Stimulated activated CD8-positive, alpha-beta memory T cell treated with anti-CD3 and anti-CD28 coated beads, Interleukin-12 subunit alpha, Interleukin-12 subunit beta, amount 100 ng/mL, for 1 hour (primary cell): ENCODE data around the gene DNLZ.
"Not testable (repeated sequence)": the region's sequence is repeated elsewhere in the genome, so short reads cannot be mapped to it uniquely, and the experiment has no call there.

Experiments
- DNase-seq: peaks from one replicate; pipeline ENCODE4 v3.0.0-alpha.2; 2020; ENCODE audit warnings: low read depth

Gene DNLZ

DNA sequence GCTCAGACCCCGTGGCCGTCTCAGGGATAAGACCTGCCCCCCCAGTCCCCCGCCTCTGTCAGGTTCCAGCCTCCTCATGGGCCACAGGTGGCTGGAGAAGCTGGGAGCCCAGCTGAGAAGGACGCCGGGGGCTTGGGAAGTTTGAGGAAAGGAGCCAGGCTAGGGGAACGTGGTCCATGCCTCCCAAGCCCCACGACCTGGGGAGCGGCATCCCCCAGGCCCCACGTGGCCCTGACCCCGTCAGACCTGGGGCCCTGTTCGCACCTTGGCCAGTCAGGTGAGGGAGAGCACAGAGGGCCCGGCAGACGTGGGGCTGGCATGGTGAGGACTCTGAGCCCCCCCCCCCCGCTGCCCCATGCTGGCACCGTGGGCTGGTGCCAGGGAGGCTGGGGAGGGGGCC is 32.5 kb downstream of the DNLZ start:
- DNase-seq: no peak

DNA sequence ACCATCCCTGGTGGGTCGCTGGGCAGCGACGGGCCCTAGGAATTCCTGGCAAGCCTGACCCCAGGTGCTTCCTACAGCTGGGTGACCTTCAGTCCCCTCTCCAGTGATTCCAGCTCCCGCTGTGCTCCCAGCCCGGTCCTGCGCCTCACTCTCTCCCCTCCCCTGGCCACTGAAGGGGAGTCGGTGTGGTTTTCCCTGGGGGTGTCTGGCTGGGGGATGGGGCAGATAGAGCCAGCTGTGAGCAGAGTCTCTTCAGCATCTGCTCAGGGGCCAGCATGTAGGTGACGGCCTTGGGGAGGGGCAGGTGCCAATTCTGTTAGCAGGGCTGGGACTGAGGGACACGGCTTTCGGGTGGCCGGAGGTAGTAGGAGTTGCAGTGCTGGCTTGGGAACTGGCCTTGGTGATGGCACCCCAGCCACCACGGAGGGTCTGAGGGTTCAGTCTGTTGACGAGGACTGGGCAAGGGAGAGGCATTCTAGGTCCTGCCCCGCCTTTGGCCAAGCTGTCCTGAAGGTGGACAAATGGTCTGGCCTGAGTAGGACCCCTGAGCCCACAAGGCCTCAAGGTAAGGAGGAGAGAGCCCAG is 33.0 kb downstream of the DNLZ start:
- DNase-seq: no peak

DNA sequence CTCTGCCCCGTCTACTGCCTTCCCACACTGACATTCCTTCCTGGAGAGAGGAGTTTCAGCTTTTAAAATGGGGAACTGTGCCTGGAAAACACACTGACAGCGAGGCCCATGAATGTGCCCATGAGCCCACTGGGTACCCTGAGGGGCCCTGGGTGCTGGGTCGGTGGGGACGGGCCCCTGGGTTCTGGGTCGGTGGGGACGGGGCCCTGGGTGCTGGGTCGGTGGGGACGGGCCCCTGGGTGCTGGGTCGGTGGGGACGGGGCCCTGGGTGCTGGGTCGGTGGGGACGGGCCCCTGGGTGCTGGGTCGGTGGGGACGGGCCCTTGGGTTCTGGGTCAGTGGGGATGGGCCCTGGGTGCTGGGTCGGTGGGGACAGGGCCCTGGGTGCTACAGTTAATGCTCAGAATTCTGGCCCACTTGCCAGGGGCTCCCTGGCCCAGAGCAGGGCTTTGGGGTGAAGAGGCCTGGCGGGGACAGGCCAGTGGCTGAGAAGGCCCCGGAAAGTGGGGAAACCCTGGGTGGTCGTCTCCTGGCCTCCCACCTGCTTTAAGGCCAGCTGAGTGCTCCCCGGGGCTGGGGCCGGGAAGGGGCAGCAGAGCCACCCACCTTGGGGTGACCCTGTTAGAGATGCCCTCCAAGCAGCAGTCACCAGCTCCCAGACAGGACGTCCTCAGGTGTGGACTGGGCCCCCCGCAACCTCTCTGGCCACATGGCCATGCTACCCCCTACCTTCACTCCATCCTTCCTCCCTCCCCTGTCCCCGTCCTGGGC is 33.7 kb downstream of the DNLZ start:
- no peak for DNase-seq

DNA sequence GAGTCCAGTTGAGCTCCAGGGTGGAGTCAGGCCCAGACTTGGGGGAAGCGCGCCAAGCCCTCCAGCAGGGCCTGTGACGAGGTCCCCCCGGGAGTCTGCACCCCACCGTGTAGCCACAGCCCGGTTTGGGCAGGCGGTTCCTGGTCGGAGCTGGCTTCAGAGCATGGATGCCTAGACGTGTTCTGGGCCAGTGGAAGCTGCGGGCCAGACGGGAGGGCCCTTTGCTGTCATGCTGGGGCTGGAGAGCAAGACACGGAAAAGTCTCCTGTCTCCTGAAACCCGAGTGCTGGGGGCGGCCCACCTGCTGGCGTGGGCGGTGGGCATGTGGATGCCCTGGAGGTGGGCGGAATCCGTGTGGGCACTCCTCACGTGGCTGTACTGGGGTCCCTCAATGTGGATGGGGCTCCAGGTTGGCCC is 34.3 kb downstream of the DNLZ start:
- no peak for DNase-seq

DNA sequence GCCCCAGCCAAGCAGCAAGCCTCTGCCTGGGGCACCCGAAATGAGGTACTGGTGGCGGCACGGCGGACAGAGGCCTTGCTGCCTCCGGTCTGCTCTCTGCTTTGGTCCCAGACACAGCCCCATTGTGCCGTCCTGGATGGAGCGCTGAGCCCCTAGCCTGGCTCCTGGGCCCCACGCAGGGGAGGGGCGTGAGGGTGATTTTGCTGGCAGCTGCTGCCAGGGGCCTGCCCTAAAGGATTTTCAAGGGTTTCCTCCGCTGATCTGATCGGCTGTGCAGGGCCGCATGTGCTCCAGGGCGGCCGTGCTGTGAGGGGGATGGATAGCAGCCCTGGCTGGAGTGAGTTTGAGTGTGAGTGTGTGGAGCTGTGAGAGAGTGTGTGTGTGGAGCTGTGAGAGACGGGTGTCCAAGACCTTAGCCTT is 34.9 kb downstream of the DNLZ start:
- no peak for DNase-seq

DNA sequence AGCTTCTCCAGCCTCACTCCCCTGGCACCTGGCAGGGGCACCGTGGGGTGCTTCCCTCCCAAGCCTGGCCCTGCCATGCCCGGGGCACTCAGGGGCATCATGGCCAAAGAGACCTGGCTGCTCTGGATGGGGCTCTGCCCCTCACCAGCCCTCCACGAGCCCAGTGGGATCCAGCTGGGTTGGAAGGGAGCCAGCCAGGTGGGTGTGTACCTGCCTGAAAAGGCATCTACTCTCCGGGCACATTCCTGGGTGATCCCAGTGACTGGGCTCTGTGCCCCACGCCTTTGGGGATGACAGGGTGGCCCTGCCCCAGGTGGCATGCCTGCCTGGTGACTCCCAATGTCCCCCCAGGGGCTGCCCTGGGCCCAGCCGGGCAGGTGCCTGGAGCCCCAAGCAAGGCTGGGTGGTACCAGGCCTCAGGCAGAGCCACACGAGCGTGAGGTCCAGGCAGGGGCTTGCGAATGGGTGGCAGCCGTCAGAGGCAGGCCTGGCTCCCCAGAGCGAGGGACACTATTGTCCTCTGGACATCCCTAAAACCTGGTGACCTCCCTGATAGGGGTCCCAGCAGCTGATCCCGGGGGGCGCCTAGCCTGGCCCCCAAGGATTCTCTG is 35.4 kb downstream of the DNLZ start:
- no peak for DNase-seq

GRCh38 chr9:136327304-136327974 is 36.1 kb downstream of the DNLZ start, which contains the start of gene GPSM1:
TSS of gene GPSM1 (plus strand) at chr9:136327539. CDS start at chr9:136327696, 157 bp downstream.
- DNase-seq: no peak

- no peak for DNase-seq
Measured at GRCh38 chr9:136326761-136327303, 36.7 kb downstream of the DNLZ start.

DNA sequence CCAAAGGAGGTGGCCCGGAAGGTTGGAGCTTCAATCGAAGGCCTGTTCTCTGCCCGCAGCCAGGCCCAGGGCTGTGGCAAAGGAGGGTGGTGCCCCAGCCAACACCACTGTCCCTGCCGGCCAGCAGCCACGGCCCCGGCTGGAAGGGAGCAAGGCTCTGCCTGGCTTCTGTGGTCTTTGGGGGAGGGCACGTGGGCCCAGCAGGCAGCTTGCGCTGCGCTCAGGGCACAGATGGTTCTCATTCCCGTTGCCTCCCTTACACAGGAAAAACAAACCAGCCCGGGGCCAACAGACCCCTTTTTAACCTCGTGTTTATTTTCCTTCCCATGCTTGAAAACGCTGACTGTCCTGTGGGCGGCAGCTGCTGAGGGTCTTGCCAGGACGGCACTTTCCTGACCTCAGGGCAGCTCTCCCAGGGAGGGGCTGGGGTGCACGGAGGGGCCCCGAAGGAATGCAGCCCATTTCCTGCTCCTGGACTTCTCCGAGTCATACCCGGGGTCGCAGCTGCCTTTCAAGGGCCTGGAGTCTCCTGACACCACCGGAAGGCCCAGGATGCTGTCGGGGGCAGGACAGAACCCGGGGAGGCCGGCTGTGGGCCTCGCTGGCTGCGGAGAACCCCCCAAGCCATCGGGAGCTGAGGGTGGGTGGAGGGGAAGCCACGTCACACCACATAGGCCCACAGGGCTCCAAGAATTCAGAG is 37.3 kb downstream of the DNLZ start:
- no peak for DNase-seq

GRCh38 chr9:136325358-136325757 is 38.2 kb downstream of the DNLZ start:
- no peak for DNase-seq

DNA sequence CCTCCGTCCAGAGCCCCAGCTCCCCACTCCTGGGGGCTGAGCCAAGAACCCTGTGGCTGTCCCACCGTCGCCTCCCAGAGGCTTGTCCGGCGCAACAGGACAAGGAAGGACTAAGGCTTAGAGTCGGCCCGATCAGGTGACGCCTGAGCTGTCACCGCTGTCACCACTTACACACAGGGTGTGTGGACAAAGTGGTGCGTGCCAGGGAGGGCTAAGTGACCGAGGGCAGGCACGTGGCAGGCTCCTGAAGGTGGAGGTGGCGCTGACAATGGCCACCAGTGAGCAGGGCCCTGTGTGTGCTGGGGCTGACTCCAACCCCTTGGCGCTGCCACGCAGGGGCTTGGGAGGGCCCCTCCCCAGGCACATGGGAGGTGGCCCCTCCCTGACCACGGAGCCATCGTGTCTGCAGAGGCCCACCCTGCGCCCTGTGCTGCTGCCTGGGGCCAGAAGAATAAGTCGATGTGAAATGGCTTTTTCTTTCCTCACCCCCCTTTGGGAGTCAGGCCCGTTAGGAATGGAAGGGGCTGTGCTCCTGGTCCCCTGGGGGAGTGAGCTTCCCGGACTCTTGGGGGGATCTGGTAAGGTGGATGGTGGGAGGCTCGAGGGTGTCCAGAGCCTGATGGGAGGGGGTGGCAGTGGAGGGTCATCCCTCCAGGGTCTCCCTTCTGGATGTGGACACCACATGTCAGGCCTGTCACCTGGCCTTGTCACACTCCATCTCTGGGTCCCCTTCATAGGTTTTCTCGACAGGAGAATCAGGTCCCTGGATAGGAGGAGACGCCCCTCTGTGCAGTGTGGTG is 38.8 kb downstream of the DNLZ start:
- no peak for DNase-seq

- DNase-seq: no peak
Measured at GRCh38 chr9:136323371-136323789, 40.2 kb downstream of the DNLZ start.

DNA sequence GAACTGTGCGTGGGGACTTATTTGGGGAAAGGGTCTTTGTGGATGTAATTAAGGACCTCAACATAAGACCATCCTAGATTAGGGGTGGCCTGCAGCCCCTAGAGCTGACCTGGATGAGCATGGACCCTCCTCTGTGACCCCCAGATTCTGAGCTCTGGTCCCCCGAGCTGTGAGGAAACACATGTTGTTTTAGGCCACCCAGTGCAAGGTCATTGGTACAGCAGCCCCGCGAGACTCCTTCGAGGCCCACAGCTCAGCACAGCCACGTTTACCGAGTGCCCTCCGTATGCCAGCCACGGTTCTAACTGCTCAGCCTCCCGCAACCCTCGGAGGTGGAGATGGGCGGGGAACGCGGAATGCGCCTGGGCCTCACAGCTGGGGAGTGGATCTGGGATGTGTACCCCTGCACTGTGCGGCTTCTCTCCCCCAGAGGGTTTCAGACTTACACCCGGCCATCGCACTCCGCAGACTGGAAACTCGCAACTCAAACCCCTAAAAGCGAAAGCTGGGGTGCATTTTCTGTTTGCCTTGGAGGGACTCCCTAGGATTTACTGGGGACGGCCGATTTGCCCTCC is 40.7 kb downstream of the DNLZ start:
- no peak for DNase-seq

GRCh38 chr9:136321561-136321960 is 42.0 kb downstream of the DNLZ start:
- DNase-seq: no peak

DNA sequence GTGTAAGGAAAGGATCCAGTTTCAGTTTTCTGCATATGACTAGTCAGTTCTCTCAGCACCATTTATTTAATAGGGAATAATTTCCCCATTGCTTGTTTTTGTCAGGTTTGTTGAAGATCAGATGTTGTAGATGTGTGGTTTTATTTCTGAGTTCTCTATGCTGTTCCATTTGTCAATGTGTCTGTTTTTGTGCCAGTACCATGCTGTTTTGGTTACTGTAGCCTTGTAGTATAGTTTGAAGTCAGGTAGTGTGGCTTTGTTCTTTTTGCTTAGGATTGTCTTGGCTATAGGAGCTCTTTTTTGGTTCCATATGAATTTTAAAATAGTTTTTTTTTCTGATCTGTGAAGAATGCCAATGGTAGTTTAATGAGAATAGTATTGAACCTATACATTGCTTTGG is 42.6 kb downstream of the DNLZ start:
- not testable (repeated sequence) for DNase-seq

- not testable (repeated sequence) for DNase-seq
Measured at GRCh38 chr9:136319955-136320354, 43.6 kb downstream of the DNLZ start.

DNA sequence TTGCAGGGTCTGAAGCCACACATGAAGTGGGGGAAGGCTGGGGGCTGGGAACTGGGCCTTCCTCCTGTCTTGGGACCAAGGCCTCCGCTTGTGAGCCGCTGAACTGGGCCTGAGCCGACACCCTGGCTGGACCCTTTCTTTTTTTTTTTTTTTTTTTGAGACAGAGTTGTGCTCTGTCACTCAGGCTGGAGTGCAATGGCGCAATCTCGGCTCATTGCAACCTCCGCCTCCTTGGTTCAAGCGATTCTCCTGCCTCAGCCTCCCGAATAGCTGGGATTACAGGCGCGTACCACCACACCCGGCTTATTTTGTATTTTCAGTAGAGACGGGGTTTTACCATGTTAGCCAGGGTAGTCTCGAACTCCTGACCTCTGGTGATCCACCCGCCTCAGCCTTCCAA is 44.3 kb downstream of the DNLZ start:
- DNase-seq: not testable (repeated sequence)

GRCh38 chr9:136318776-136319241 is 44.7 kb downstream of the DNLZ start:
- DNase-seq: no peak

- DNase-seq: no peak
Measured at GRCh38 chr9:136318111-136318775, 45.3 kb downstream of the DNLZ start.

GRCh38 chr9:136317695-136318094 is 45.8 kb downstream of the DNLZ start:
- no peak for DNase-seq
